Effector CD4-positive, alpha-beta T cell (primary cell): ENCODE data around the gene RCAN3.

Experiments used
- DNase-seq: peaks from one replicate; pipeline ENCODE4 v3.0.0-alpha.2; 2020

The RCAN3 gene

DNA sequence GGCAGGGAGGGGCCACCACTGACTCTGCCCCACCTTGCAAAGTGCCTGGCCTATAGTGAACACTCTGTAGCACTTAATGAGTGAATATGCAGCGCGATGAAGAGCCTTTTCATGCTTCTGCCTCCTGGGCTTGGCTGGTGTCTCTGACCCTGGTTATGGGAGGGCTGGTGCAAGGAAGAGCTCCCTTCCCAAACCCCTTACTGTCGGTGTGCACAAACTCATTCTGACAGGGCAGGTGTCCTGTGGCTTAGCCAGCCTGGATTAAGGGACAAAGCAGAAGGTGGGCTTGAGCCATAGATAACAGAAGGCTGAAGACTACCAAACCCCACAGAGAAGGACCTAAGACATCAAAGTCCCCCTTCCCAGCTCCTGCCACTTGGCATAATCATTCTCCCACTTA, 51.3 kb downstream of the RCAN3 start:
- no peak for DNase-seq

DNA sequence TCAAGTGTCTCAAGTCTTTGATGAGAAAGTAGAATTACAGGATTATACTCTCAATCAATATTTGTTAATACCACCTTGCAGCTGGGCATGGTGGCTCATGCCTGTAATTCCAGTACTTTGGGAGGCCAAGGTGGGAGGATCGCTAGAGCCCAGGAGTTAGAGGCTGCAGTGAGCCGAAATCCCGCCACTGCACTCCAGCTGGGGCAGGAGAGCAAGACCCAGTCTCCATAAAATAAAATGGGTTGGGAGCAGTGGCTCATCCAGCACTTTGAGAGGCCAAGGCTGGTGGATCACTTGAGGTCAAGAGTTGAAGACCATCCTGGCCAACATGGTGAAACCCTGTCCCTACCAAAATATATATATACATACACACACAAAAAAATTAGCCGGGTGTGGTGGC, 52.1 kb downstream of the RCAN3 start:
- no peak for DNase-seq

DNA sequence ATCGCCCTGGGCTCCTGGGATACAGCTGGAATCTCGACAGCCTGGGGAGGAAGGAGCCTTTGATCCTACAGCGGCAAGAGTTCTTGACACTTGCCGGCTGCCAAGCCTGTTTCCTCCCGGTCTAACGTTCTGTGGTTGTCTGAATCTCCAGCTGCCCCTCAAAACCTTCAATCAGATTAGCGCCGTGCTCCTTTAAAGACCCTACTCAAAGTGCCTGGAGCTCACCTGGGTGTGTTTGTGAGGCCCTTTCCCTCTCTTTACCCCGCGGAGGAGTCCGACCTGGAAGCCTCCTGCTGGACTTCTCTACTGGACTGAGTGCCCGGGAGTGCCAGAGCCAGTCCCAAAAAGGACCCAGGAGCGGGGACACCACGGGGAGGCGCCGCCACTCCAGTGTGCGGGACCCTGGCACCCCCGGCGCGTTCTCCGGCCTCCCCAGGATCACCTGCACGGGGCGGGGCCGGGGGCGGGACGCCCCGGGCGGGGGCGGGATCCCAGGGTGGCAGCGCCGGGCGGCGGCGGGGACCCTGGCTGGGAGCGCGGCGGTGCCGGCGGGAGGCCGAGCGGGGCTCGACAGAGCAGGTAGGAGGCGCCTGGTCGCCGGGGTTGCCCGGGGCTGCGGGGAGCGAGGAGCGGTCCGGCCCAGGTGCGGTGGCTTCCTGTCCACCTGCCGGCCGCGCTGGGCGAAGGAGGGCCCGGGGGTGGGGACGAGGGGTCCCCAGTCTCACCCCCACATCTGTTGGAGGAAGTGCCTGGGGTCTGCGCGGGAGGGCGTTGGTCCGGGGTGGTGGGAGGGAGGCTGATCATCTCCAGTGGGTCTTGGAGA, 53.2 kb downstream of the RCAN3 start, which contains the start of gene NCMAP:
NCMAP (plus strand) TSS at position 497 of the 823 bp plus-strand sequence. CDS start 39,344 bp downstream, outside the sequence.
- peak; percentile 39 for DNase-seq

DNA sequence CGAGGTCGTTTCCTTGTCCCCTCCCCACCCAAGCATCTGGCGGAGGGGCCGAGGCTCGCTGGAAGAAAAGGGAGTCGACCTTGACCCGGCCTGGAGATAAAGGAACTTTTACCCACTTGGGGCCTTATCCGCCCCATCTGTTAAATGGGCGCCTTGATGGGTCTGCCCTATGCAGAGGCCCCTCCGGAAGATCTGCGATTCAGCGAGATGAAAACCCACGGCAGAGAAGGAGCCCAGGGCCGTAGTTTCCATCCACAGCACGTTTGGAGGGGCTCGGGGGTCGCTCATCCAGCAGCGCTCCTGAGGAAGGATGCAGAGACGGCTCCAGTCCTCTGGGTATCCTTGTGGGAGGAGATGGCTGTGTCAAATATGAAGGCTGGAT, 53.8 kb downstream of the RCAN3 start:
- no peak for DNase-seq

DNA sequence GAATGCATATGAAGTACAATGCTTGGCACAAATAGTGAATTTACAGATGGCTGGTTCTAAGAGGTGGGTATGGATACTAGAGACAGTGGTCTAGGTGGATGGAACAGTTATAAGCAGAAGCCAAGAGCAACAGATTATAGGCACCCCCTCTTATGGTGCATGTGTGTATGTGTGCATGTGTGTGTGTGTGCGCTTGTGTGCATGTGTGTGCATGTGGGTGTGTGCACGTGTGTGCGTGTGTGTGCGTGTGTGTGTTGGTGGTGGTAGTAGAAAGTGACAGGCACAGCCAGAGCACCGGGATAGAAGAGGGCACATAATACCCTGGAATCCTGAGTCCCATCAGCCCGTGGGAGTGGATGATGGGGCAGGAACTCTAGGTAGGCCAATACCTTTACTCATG, 54.6 kb downstream of the RCAN3 start:
- DNase-seq = no peak

DNA sequence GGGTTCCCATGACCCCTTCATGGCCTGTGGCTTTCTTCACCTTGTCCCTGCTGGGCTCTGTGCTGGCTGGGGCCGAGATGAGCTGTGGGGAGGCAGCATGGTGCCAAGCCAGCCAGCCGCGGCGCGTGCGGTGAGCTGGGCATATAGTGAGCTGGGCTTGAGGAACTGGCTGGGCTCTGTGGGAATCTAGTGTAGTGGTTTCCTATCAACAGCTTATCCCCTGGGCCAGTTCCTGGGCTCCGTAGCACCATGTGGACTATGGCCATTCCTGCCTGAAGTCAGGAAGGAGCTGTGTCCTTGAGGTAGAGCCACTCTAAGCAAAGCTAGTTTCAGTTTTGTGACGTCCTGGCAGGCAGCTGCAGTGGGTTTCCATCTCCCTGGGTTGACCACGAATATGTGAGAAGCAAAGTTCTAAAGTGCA, 55.1 kb downstream of the RCAN3 start:
- DNase-seq = no peak

DNA sequence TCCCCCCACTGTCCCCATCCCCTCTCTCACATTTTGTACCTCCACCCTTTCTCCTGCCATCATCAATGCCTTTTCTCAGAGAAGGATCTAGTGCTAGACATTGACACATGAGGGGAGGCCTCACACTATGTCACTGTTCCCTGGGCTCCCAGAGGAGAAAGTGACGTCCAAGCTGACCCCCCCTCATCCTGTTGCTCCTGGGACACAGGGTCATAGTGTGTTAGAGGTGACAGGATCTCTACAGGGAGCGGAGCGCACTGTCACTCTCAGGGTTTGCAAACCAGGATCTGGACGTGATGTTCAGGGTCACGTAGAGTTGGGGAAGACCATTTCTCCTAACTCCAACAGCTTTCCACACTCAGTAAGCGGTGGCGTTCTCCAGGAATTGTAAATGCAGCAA, 55.8 kb downstream of the RCAN3 start:
- DNase-seq = no peak

DNA sequence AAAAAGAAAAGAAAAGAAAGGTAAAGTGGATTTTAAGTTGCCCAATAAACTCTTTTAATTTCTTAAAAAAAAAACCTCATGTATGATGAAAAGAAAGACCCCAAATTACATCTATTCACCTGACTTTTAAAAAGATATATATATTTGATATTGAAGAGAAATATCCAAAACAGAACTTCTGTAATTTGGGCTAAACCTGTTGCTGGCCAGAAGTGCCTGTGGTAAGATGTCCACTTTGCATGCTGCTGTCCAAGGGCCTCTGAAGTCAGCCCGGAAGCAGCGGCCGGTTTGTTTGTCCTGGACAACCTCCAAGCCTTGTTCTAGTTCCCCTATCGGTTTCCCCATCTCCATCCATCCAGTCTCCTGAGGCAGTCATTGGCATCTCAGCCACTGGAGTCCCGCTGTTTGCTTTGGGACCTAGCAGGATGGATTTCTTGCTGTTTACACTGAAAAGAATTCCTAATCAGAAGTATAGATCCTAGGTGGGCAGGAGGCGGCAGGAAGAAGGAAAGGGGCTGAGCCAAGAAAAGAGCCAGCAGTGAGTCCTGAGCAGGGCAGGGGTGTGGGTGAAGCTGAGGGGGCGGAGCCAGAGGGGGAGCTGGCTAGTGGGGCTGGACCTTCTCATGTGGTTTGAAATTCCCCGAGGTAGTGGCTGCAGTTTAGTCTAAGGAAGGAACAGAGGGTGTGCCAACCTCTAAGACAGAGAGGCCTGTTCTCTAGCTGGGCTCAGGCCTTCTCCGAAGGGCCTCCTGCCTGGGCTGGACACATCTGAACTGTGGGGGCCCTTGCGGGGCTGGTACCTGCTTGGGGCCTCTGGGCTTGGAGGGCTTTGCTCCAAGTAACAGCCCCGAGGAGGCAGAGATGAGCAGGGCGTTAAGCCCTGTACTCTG, 56.5 kb downstream of the RCAN3 start:
- DNase-seq = no peak

DNA sequence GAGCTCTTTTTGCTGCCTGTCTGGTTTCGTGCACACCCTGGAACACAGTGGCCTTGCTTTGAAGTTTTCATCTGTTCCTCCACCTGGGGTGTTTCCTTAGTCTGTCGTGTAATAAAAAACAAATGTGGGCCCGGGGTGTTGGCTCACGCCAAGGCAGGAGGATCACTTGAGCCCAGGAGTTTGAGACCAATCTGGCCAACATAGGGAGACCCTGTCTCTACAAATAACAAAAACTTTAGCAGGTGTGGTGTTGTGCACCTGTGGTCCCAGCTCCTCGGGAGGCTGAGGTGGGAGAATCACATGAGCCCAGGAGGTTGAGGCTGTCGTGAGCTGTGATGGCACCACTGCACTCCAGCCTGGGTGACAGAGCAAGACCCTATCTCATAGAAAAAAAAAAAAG, 57.7 kb downstream of the RCAN3 start:
- no peak for DNase-seq

DNA sequence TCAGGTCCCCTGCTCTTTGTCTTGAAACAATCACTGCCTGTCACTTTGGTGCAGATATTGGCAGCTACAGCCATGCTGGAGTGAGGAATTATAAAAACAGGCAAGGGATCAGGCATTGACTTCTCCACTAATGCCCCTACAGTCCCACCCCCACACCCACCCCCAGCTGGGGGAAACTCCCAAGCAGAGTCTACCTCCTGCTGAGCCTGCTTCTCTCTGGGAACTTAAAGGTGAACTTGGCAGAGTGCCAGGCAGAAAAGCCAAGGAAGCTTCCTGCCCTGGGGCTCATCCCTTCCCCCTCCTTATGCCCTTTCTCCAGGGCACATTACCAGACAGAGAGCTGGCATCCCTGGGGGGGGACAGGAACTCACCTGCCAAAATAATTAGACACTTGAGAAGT, 60.0 kb downstream of the RCAN3 start:
- no peak for DNase-seq

DNA sequence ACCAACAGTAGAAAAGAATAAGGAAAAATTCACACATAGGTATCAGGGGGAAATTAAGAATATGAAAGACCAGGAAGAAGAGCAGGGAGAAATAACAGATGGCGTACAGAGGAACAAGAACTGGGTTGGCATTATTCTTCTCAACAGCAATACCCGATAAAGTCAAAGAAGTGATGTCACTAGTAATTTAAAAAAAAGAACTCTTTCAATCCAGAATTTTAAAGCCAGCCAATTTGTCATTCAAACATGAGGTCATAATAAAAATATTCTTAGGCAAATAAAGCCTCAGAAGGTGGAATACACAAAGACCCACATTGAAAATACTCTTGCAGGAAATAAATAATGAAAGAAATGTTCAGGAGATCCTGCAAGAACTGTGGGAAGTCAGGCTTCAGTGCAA, 62.1 kb downstream of the RCAN3 start:
- no peak for DNase-seq

DNA sequence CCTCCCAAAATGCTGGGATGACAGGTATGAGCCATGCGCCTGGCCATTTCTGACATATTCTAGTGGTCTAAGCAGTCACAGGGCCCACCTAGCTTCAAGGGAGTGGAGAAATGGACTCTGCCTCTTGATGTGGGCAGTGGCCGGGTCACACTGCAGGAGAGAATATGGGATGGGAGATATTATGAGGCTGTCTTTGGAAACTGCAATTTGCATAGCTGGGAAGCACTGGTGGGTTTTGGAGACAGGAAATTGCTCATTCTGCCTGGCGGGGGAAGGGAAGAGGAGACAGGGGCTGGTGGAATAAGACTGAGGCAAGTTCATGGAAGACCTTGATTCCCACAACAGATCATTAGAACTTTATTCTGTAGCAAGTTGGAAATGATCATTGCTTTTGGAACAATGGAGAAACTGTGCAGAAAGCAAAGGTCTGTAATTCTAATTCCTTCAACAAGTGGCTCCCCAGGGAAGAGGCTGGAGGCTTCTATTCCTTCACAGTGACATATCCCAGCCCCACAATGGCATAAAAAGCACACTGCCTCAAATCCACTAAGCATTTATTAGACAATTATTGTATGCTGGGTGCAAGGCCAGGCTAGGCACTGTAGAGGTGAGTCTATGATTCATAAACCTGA, 63.7 kb downstream of the RCAN3 start:
- no peak for DNase-seq

DNA sequence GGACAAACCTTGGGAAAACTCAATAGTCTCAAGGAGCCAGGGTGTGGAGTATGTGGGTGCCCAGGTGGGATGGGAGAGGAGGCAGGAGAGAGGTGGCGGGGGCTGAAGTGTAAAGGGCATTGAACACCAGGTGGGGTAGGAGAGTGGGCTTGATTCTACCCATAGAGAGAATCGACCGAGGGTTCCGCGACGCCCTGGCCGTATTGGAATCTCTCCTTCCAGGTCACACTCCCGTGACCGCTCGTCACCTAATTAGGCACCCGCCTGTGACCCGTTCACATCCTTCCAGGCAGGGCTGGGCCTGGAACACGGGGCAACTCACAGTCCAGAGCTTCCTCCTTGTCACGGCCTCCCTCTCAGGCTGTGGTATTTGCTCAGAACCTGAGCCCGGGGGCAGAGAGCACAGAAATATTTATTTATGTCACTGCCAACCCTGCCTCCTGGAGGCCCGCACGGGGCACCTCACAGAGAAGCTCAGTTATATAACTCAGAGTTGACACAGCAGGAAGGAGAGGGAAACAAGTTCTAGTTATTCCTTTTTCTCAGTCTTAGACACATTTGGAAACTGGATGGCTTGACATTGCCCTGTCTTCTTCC, 65.3 kb downstream of the RCAN3 start:
- no peak for DNase-seq

DNA sequence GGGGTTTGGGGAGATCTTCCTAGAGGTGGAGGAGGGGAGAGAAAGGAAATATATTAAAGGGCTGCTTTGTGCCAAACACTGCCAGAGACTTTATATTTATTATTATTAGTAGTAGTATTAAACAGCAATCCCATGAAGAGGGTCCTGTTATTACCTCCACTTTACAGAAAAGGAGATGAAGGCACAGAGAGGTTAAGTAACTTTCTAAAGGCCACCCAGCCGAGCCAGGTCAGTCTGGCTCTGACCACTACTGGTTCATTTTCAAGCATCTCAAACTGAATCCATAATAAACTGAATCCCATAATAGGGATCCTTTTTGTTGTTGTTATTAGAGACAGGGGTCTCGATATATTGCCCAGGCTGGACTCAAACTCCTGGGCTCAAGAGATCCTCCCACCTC, 65.8 kb downstream of the RCAN3 start:
- no peak for DNase-seq

DNA sequence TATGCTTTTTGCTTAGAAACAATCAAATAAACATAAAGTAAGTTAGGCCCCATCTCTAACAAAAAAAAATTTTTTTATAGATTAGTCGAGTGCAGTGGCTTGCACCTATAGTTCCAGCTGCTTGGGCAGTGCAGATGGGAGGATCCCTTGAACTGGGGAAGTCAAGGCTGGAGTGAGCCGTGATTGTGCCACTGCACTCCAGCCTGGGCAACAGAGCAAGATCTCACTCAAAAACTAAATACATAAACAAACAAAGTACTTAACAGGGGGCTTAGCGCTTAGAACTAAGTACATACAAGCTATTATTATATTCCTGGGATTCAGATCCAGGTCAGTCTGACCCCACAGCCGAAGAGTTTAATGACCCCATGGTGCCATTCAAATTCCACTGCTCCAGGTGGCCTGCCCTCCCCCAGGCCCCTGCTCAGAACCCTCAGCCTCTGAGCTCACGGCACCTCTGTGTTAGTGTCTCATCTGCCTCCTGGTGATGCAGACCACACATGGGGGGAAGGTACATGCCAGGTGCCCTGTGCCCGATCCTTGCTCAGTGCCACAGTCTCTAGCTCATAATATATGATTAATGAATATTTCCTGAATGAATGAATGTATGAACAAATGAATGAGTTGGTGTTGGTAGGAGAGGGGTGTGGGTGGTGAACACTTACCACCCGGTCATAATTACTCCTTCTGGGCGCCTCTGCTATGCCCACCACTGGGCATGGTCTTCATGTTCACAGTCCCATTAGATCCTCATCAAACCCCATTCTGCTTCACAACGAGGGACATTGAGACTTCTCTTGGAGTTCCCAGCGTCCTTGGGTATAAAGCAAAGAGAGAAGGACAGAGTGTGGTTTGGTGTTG, 67.9 kb downstream of the RCAN3 start:
- DNase-seq = no peak

DNA sequence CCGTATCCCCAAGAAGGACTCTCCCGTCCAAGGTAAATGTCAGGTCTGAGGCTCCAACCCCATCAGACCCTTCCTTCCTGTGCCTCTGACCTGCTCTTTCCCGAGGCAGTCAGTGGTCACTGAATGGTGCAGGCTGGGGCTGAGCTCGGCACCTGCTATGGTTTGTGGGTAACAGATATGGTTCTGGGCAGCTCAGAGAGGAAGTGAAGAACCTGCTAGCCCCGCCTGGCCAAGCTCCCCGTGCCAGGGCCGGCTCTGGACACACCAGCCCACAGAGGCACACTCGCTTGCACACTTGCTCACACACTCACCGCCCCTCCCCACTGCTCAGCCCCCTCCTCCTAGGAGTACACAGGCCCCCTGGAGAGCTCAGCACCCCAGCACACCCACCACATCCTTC, 69.7 kb downstream of the RCAN3 start:
- DNase-seq = no peak

DNA sequence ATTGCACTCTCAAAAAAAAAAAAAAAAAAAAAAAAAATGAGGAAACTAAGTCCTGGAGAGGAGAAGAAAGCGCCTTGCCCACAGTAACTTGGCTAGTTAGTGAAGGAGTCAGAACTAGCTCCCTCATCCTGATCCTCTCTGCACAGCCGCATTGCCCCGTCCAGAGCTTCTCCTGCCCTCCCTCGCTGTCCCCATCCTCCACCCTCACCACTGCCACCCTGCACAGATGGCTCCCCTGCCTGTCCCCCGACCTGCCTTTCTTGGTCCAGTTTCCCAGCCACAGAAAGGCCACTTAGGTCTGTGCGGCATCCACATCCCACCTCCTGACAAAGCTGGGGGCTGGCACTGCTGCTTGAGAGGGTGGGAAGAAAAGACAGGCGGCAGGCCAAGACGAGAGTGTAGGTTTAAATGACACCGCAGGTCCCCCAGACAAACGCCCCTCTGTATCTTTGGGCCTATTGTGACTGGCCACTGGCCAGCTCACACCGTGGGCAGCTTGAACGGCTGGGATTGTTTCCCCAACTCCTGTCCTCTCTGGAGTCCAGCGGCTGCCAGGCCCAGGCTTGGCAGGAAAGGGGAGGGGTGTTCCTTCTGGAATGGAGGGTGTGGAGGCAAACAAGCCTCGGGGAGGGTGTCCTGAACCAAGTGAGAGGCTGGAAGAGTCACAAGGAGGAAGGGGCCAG, 73.4 kb downstream of the RCAN3 start:
- no peak for DNase-seq

DNA sequence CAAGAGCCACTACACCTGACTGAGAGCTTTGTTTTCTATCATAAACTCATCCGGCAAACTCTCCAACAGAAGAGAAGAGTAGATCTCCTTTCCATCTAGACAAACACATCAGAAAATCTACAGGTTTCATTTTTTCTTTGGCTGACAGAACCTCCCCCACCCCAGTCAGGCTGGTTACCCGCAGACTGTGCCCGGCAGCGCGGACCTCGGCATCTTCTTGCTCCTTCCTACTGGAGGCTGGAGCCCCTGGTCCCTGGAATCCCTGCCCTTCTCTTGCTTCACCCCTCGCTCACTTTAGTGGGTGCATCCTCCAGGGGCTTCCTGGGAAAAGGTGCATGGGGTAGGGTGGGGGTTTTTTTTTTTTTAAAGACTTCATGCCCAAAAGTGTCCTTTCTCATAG, 76.2 kb downstream of the RCAN3 start:
- DNase-seq = no peak

DNA sequence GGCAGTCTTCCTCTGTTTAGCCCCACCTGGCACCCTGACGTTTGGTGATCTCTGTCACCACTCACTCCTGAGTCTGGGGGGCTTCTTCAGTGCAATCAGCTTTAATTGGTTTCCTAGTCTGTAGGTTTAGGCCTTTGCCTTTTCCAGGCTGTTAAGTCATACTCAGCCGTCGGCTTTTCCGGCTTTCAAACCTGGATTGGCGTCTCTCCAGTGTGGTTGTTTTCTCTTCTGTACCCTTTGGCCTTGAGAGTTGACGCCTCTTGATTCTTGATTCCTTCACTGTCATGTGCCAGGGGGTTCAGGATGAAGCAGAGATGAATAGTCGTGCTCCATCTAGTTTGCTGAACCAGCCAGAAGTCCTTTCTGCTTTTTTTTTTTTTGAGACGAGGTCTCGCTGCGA, 78.1 kb downstream of the RCAN3 start:
- no peak for DNase-seq

DNA sequence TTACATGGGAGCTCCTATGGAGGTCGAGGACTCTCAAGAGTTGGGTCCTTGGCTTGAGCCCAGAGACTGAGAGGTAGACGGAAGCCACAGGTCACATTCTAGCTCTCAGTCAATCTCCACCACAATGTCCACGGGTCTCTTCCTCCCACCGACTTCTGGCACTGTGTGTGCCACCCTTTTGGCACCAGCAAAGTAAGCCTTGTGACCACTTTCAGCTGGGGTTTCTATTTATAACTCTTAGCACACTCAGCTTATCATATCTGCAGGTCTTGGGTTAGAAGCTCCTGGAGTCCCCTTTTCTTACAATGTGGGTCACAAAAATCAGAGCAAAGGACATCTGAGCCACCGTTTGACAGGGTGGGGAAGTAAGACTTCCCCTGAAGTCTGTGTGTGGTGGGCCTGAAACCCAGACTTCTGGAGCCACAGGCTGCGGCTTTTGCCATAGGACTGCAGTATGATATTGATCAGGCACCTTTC, 81.6 kb downstream of the RCAN3 start:
- DNase-seq = no peak

DNA sequence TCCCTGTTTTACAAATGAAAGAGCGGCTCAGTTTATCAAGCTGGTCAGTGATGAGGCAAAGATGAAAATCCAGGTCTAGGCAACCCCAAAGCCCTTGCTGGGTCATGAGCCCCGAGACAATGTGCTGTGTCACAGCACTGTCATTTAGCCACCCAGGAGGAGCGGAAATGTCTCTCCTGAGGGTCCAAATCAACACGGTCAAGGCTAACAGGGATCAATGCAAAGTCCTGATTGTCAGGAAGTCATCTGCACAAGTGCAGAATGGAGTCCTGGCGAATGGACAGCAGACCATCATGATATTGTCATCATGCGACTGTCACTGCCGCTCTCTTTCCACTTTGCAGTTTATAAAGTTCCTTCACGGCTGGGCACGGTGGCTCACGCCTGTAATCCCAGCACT, 83.5 kb downstream of the RCAN3 start:
- no peak for DNase-seq
